GM18505 (cell line): ENCODE data around the gene ZDHHC7.

Experiments
- ATAC-seq: cut with Tn5 transposase; IDR thresholded peaks from one replicate; pipeline ENCODE4 v1.9.1; 2021; ENCODE audit not compliant: unreplicated experiment
- POLR2A ChIP-seq: IDR thresholded peaks from 4 replicates; pipeline ENCODE4 v1.6.1; 2011; ENCODE audit warnings: borderline replicate concordance; ENCODE audit not compliant: insufficient read depth, insufficient read length; ENCODE audit errors: extremely low read depth

Gene ZDHHC7

GRCh38 chr16:84986879-84987278, 24.5 kb downstream of the ZDHHC7 start:
- no peak for ATAC-seq
- no peak for TF ChIP-seq POLR2A

- no peak for TF ChIP-seq POLR2A
- no peak for ATAC-seq
Measured at GRCh38 chr16:84986102-84986501, 25.2 kb downstream of the ZDHHC7 start.

- TF ChIP-seq POLR2A: no peak
- ATAC-seq: no peak
Measured at GRCh38 chr16:84985079-84986065, 26.0 kb downstream of the ZDHHC7 start.

- no peak for TF ChIP-seq POLR2A
- no peak for ATAC-seq
Measured at GRCh38 chr16:84982434-84982833, 28.9 kb downstream of the ZDHHC7 start.

GRCh38 chr16:84979516-84979915, 31.8 kb downstream of the ZDHHC7 start:
- no peak for TF ChIP-seq POLR2A
- no peak for ATAC-seq

GRCh38 chr16:84976644-84977400, 34.5 kb downstream of the ZDHHC7 start:
- TF ChIP-seq POLR2A: no peak
- ATAC-seq: no peak

GRCh38 chr16:84975522-84975921, 35.8 kb downstream of the ZDHHC7 start:
- ATAC-seq: no peak
- TF ChIP-seq POLR2A: no peak

GRCh38 chr16:84975066-84975465, 36.3 kb downstream of the ZDHHC7 start:
- no peak for TF ChIP-seq POLR2A
- ATAC-seq: no peak

GRCh38 chr16:84973776-84974523, 37.4 kb downstream of the ZDHHC7 start:
- TF ChIP-seq POLR2A: no peak
- ATAC-seq: no peak

GRCh38 chr16:84973236-84973635, 38.1 kb downstream of the ZDHHC7 start:
- no peak for ATAC-seq

GRCh38 chr16:84970447-84971127, 40.7 kb downstream of the ZDHHC7 start:
- no peak for TF ChIP-seq POLR2A
- ATAC-seq: no peak

More at GRCh38 chr16:84973236-84973635, 38.1 kb downstream of the ZDHHC7 start:
- no peak for TF ChIP-seq POLR2A

- TF ChIP-seq POLR2A: no peak
- ATAC-seq: no peak
Measured at GRCh38 chr16:84967828-84968227, 43.5 kb downstream of the ZDHHC7 start.

GRCh38 chr16:84965428-84966415, 45.6 kb downstream of the ZDHHC7 start:
- no peak for TF ChIP-seq POLR2A
- ATAC-seq: no peak
